HCT116 (cell line): ENCODE data around the gene MUCL1. TPM values are rescaled to one million over a fixed set of nuclear protein-coding genes. Genes with fewer than 3 reads are reported as not detected.

Experiments used
- ATAC-seq: fragments of 200-7000 bp; cut with Tn5 transposase; 2 replicates; pipeline ENCODE4 v1.9.1; 2020; ENCODE audit warnings: mild to moderate bottlenecking, moderate library complexity
- BruUV-seq: library from RNA; stranded (reverse); fragments of 400-500 nt; replicated peaks from 2 replicates; lab custom pipeline; 2021; lab: Mats Ljungman, UMichigan
- CTCF ChIA-PET: fragments of 300-600 bp; sonication (Branson Sonifier 250); formaldehyde crosslinking; loops from one replicate; lab custom pipeline; 2021; ENCODE audit warnings: antibody characterized with exemption; lab: Charles Lee
- POLR2A ChIA-PET: fragments of 300-600, 350-600 bp; sonication (Branson Sonifier 250); formaldehyde crosslinking; loops from one replicate; lab custom pipeline; 2021; ENCODE audit warnings: antibody characterized with exemption; lab: Charles Lee
- RAD21 ChIA-PET, 2 experiments: fragments of 300-600 bp; sonication (Branson Sonifier 250); formaldehyde crosslinking; loops; one replicate each; lab custom pipeline; 2023; ENCODE audit warnings: low total read pairs in 2 of 2; ENCODE audit not compliant: uncharacterized antibody in 2 of 2, unreplicated experiment in 2 of 2, low non-redundant PET in 1 of 2; lab: Charles Lee
- DNase-seq: peaks from one replicate; pipeline ENCODE4 v3.0.0-alpha.2; 2010; ENCODE audit warnings: low read depth, low spot score
- H2AFZ ChIP-seq: fragments of 200-600 bp; shearing (Covaris generic), sonication (generic); 2 replicates; pipeline ENCODE4 v1.6.1; 2017; ENCODE audit warnings: low read depth, mixed run types, mixed read lengths, antibody characterized with exemption, low read length; ENCODE audit not compliant: poor library complexity, severe bottlenecking
- H3K27ac ChIP-seq: 2 replicates; pipeline ENCODE4 v1.5.1; 2012; ENCODE audit warnings: low read depth, low read length
- H3K27me3 ChIP-seq: fragments of 200-600 bp; sonication (generic); 2 replicates; pipeline ENCODE4 v1.6.1; 2016; ENCODE audit warnings: mixed run types, low read length, mixed read lengths; ENCODE audit not compliant: insufficient read depth
- H3K36me3 ChIP-seq, 2 experiments: fragments of 200-500 bp in 1 of 2; fragments of 200-600 bp in 1 of 2; sonication (Bioruptor generic) in 1 of 2; sonication (generic) in 1 of 2; 2 replicates each; pipeline versions ENCODE4 v1.5.1 to v1.6.1; 2014 to 2016; ENCODE audit warnings: low read length in 2 of 2, inconsistent platforms in 1 of 2, mixed read lengths in 1 of 2, mixed run types in 1 of 2; ENCODE audit not compliant: insufficient read depth in 2 of 2, control insufficient read depth in 1 of 2
- H3K4me1 ChIP-seq, 2 experiments: fragments of 200-600 bp in 1 of 2; sonication (generic) in 1 of 2; 2 replicates each; pipeline versions ENCODE4 v1.5.1 to v1.6.1; 2012 to 2017; ENCODE audit warnings: low read length in 2 of 2, inconsistent platforms in 1 of 2, mild to moderate bottlenecking in 1 of 2, mixed read lengths in 1 of 2, mixed run types in 1 of 2, moderate library complexity in 1 of 2; ENCODE audit not compliant: insufficient read depth in 2 of 2, control insufficient read depth in 1 of 2
- H3K4me2 ChIP-seq: fragments of 200-600 bp; sonication (generic); 2 replicates; pipeline ENCODE4 v1.6.1; 2017; ENCODE audit warnings: mixed run types, low read length, mixed read lengths
- H3K4me3 ChIP-seq, 2 experiments: fragments of 200-600 bp in 1 of 2; sonication (generic) in 1 of 2; replicated peaks in 1 of 2; 2 replicates each; pipeline ENCODE4 v1.5.1; 2011 to 2016; ENCODE audit warnings: low read length in 2 of 2, control low read depth in 1 of 2, low read depth in 1 of 2, mild to moderate bottlenecking in 1 of 2, mixed read lengths in 1 of 2, mixed run types in 1 of 2
- H3K79me2 ChIP-seq: fragments of 200-600 bp; sonication (generic); 2 replicates; pipeline ENCODE4 v1.6.1; 2017; ENCODE audit warnings: mild to moderate bottlenecking, mixed run types, low read length, moderate library complexity, mixed read lengths; ENCODE audit not compliant: insufficient read depth
- H3K9ac ChIP-seq: fragments of 200-600 bp; sonication (generic); 2 replicates; pipeline ENCODE4 v1.6.1; 2016; ENCODE audit warnings: low read length, mixed read lengths
- H3K9me2 ChIP-seq: fragments of 200-600 bp; sonication (generic), shearing (Covaris generic); 2 replicates; pipeline ENCODE4 v1.6.1; 2017; ENCODE audit warnings: mixed run types, mild to moderate bottlenecking, moderate library complexity; ENCODE audit not compliant: insufficient read depth
- H3K9me3 ChIP-seq, 2 experiments: fragments of 200-500 bp in 1 of 2; fragments of 200-600 bp in 1 of 2; sonication (Bioruptor generic) in 1 of 2; sonication (generic) in 1 of 2; 2 replicates each; pipeline ENCODE4 v1.6.1; 2014 to 2017; ENCODE audit warnings: low read length in 2 of 2, mixed read lengths in 2 of 2, inconsistent platforms in 1 of 2, low read depth in 1 of 2, mild to moderate bottlenecking in 1 of 2, mixed run types in 1 of 2, moderate library complexity in 1 of 2; ENCODE audit not compliant: control insufficient read depth in 1 of 2, insufficient read depth in 1 of 2
- H4K20me1 ChIP-seq: fragments of 200-600 bp; sonication (generic), shearing (Covaris generic); 2 replicates; pipeline ENCODE4 v1.6.1; 2017; ENCODE audit warnings: mixed run types, mild to moderate bottlenecking, moderate library complexity; ENCODE audit not compliant: insufficient read depth
- ATF3 ChIP-seq: IDR thresholded peaks from 2 replicates; pipeline ENCODE4 v1.6.1; 2012
- CBX3 ChIP-seq: IDR thresholded peaks from 2 replicates; pipeline ENCODE4 v1.6.1; 2012; ENCODE audit warnings: low read depth
- CEBPB ChIP-seq: IDR thresholded peaks from 2 replicates; pipeline ENCODE4 v1.6.1; 2012; ENCODE audit warnings: low read depth
- CTCF ChIP-seq, 3 experiments: fragments of 200-600 bp in 1 of 3; sonication (generic) in 1 of 3; IDR thresholded peaks in 2 of 3; conservative IDR thresholded peaks in 1 of 3; 2 replicates each; pipeline ENCODE4 v1.5.1; 2012 to 2017; ENCODE audit warnings: low read depth in 2 of 3, low read length in 2 of 3, antibody characterized with exemption in 1 of 3, borderline replicate concordance in 1 of 3, control low read depth in 1 of 3, mild to moderate bottlenecking in 1 of 3, mixed read lengths in 1 of 3, mixed run types in 1 of 3, moderate library complexity in 1 of 3; ENCODE audit not compliant: insufficient read depth in 1 of 3
- EGR1 ChIP-seq: IDR thresholded peaks from 2 replicates; pipeline ENCODE4 v1.6.1; 2012; ENCODE audit warnings: low read depth
- EZH2phosphoT487 ChIP-seq: fragments of 200-600 bp; IDR thresholded peaks from 2 replicates; pipeline ENCODE4 v1.6.1; 2018; ENCODE audit warnings: antibody characterized with exemption, borderline replicate concordance
- FOSL1 ChIP-seq: IDR thresholded peaks from 2 replicates; pipeline ENCODE4 v1.6.1; 2012; ENCODE audit warnings: low read depth
- RAD21 ChIP-seq: IDR thresholded peaks from 2 replicates; pipeline ENCODE4 v1.6.1; 2012; ENCODE audit warnings: low read depth, mild to moderate bottlenecking
- REST ChIP-seq: IDR thresholded peaks from 2 replicates; pipeline ENCODE4 v1.6.1; 2012; ENCODE audit warnings: low read depth
- SIN3A ChIP-seq: IDR thresholded peaks from 2 replicates; pipeline ENCODE4 v1.6.1; 2012; ENCODE audit warnings: low read depth
- SP1 ChIP-seq: IDR thresholded peaks from 2 replicates; pipeline ENCODE4 v1.6.1; 2012; ENCODE audit warnings: low read depth
- SRF ChIP-seq: IDR thresholded peaks from 2 replicates; pipeline ENCODE4 v1.6.1; 2012; ENCODE audit warnings: low read depth
- YY1 ChIP-seq: IDR thresholded peaks from 2 replicates; pipeline ENCODE4 v1.6.1; 2011; ENCODE audit warnings: low read length, low read depth, moderate library complexity, mild to moderate bottlenecking; ENCODE audit not compliant: insufficient replicate concordance; ENCODE audit errors: extremely low read depth
- ZFX ChIP-seq: fragments of 450-650 bp; IDR thresholded peaks from 2 replicates; pipeline ENCODE4 v1.6.1; 2017
- ZNF274 ChIP-seq: fragments of 200-500 bp; sonication (Bioruptor generic); IDR thresholded peaks from 2 replicates; pipeline ENCODE4 v1.6.1; 2014; ENCODE audit warnings: mild to moderate bottlenecking, low read depth, low read length, inconsistent platforms
- intact Hi-C: fragments of 100-400 bp; cut with micrococcal nuclease; formaldehyde crosslinking; loops from 2 replicates; pipeline ENCODE4 v1.10.0; 2022
- total RNA-seq: library from RNA; stranded (reverse); gene quantifications from one replicate; pipeline ENCODE4 v1.2.1, GENCODE V29; 2021; ENCODE audit not compliant: unreplicated experiment

Gene MUCL1
- total RNA-seq, 1 experiment from 2014 or later: not detected

DNA sequence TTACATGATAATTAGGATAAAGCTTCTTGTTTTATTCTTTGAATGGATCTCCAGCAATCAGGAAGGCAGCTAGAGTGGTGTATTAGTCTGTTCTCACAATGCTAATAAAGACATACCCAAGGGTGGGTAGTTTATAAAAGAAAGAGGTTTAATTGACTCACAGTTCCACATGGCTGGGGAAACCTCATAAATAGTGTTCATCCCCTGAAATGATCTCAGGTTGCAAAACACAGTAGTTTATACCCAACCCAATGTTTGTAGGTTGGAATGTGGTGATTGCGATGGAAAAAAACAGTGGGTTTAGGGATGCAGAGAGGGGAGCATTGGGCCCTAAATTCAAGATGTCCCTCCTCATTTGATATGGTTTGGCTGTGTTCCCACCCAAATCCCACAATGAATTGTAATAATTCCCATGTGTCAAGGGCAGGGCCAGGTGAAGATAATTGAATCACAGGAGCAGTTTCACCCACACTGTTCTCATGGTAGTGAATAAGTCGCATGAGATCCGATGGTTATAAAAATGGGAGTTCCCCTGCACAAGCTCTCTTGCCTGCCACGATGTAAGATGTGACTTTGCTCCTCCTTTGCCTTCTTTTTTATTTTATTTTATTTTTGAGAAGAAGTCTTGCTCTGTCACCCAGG, 11.5 kb downstream of the MUCL1 start:
- peaks cover 63% of the 10 kb centered on the region for H3K27me3 ChIP-seq
- no peaks in the 10 kb centered on the region for H3K79me2 ChIP-seq
- no peak overlapping the region for H3K27ac ChIP-seq
- no peaks in the 10 kb centered on the region for H3K4me1 ChIP-seq
- no peak overlapping the region for H3K4me2 ChIP-seq
- intact Hi-C loops: no loop called here
- ChIA-PET CTCF (no interaction called here), RAD21 (no interaction called here), POLR2A (no interaction called here)
- ATAC-seq: no peak
- no peaks in the 10 kb centered on the region for H3K36me3 ChIP-seq
- no peak overlapping the region for H3K9ac ChIP-seq
- DNase-seq: no peak
- TF ChIP-seq ATF3: no peak
- no peak for TF ChIP-seq CTCF (IDR thresholded peaks at IDR 0.05 in 2 of 3, conservative IDR thresholded peaks at IDR 0.05 in 1 of 3; ENCODE audit: borderline replicate concordance in 1 of 3, insufficient read depth in 1 of 3, low read depth in 2 of 3, low read length in 2 of 3)
- no peak for TF ChIP-seq RAD21
- no peak for TF ChIP-seq SP1
- TF ChIP-seq ZFX: no peak
- no peak for TF ChIP-seq YY1
- TF ChIP-seq FOSL1: no peak
- TF ChIP-seq CEBPB: no peak
- no peak for TF ChIP-seq SIN3A
- no peak for TF ChIP-seq SRF
- no peak for TF ChIP-seq ZNF274
- TF ChIP-seq EGR1: no peak
- TF ChIP-seq CBX3: no peak
- no peak for TF ChIP-seq EZH2phosphoT487
- TF ChIP-seq REST: no peak
- H2AFZ ChIP-seq: no peak overlapping the region
- no peak overlapping the region for H3K4me3 ChIP-seq
- no peaks in the 10 kb centered on the region for H4K20me1 ChIP-seq
- no TSS peak for BruUV-seq
- H3K9me3 ChIP-seq: no peaks in the 10 kb centered on the region
- no peaks in the 10 kb centered on the region for H3K9me2 ChIP-seq
